ENCODE data around the gene ADGRL3. TPM values are rescaled to one million over a fixed set of nuclear protein-coding genes. Genes with fewer than 3 reads are reported as not detected.

ADGRL3 gene
- total and polyA plus RNA-seq, 4 donors, result 0.07 to 1.7 (median 0.82) TPM

DNA sequence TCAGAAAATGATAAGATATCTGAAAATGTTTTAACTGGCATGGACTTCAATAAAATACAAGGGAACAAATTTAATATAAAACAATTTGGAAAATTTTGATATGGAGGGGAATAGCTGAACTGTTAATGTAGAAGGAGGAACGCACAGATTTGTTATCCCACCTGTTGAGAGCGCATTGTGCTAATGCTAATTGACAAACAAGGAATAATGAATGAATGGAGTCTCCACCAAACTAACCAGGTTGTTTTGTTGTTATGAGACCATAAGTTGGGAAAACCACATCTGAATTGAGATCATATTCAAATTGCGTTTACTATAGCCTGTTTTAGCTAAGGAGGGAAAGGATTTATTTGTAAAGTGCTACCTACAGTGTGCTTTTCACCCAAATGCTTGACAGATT lies 195.6 kb downstream of the ADGRL3 start:
- Histone ChIP-seq H3K9me3 (ENCODE audit: control insufficient read depth in 4 of 4, low read length in 3 of 4) (no peaks in the 10 kb centered on the region), H3K9ac (ENCODE audit: low read depth in 1 of 2, low read length in 2 of 2) (no peak overlapping the region), H3K27ac (ENCODE audit: low read depth in 1 of 2, low read length in 2 of 2) (no peak overlapping the region), H3K27me3 (ENCODE audit: control insufficient read depth in 4 of 4, insufficient read depth in 4 of 4, low read length in 3 of 4) (no peaks in the 10 kb centered on the region), H3K4me3 (ENCODE audit: low read depth in 1 of 3, low read length in 3 of 3) (no peak overlapping the region), H3K36me3 (ENCODE audit: control insufficient read depth in 4 of 4, insufficient read depth in 3 of 4, low read depth in 1 of 4, low read length in 3 of 4) (no peaks in the 10 kb centered on the region), H3K4me1 (ENCODE audit: control insufficient read depth in 4 of 4, insufficient read depth in 4 of 4, low read length in 3 of 4) (no peaks in the 10 kb centered on the region)
- 66% methylated on average over 3 of the region's 3 CpGs for WGBS
- TF ChIP-seq RAD21 (IDR thresholded peaks at IDR 0.05) (no peak), HNF4A (conservative IDR thresholded peaks at IDR 0.05) (no peak), FOXA1 (IDR thresholded peaks at IDR 0.05) (no peak), ATF3 (IDR thresholded peaks at IDR 0.05) (no peak), JUND (IDR thresholded peaks at IDR 0.05) (no peak), CTCF (IDR thresholded peaks at IDR 0.05; ENCODE audit: low read depth, low read length, missing input control) (no peak), YY1 (IDR thresholded peaks at IDR 0.05) (no peak), MAX (IDR thresholded peaks at IDR 0.05) (no peak), HNF4G (IDR thresholded peaks at IDR 0.05) (no peak), FOXA2 (IDR thresholded peaks at IDR 0.05) (no peak), NR2F2 (IDR thresholded peaks at IDR 0.05) (no peak), ZBTB33 (IDR thresholded peaks at IDR 0.05) (no peak), EGR1 (IDR thresholded peaks at IDR 0.05; ENCODE audit: low read depth in 2 of 2) (no peak), TAF1 (conservative IDR thresholded peaks at IDR 0.05) (no peak), RXRA (IDR thresholded peaks at IDR 0.05) (no peak), REST (IDR thresholded peaks at IDR 0.05) (no peak), SP1 (IDR thresholded peaks at IDR 0.05) (no peak), GABPA (IDR thresholded peaks at IDR 0.05 in 1 of 2, conservative IDR thresholded peaks at IDR 0.05 in 1 of 2) (no peak)
- no peak for DNase-seq (ENCODE audit: low spot score)

Data from liver (tissue), 9 donors.